RWPE2 (cell line): ENCODE results near the gene LRFN4.

ENCODE experiments used
- ATAC-seq: fragments of 200-7000 bp; cut with Tn5 transposase; 3 replicates; pipeline ENCODE4 v1.9.1; 2021; ENCODE audit warnings: low read depth
- DNase-seq: peaks from one replicate; pipeline ENCODE4 v3.0.0-alpha.2; 2020; ENCODE audit warnings: low spot score
- H3K27ac ChIP-seq: fragments of 450-650 bp; 2 replicates; pipeline ENCODE4 v1.5.1; 2017; ENCODE audit warnings: mild to moderate bottlenecking; ENCODE audit not compliant: poor library complexity, severe bottlenecking
- H3K27me3 ChIP-seq: fragments of 250-450 bp; sonication (Bioruptor Pico); 2 replicates; pipeline ENCODE4 v1.5.1; 2021; ENCODE audit warnings: mild to moderate bottlenecking, moderate library complexity; ENCODE audit not compliant: insufficient read depth, poor library complexity, severe bottlenecking
- H3K36me3 ChIP-seq: fragments of 250-450 bp; sonication (Bioruptor Pico); 2 replicates; pipeline ENCODE4 v1.5.1; 2020; ENCODE audit warnings: low read depth, mild to moderate bottlenecking, moderate library complexity
- H3K4me1 ChIP-seq: fragments of 250-450 bp; sonication (Bioruptor Pico); 2 replicates; pipeline ENCODE4 v1.5.1; 2021; ENCODE audit warnings: mild to moderate bottlenecking, moderate library complexity; ENCODE audit not compliant: insufficient read depth, poor library complexity, severe bottlenecking
- H3K4me3 ChIP-seq: fragments of 250-450 bp; sonication (Bioruptor Pico); 2 replicates; pipeline ENCODE4 v1.5.1; 2021; ENCODE audit warnings: mild to moderate bottlenecking, moderate library complexity; ENCODE audit not compliant: severe bottlenecking
- H3K9me3 ChIP-seq: fragments of 250-450 bp; sonication (Bioruptor Pico); 2 replicates; pipeline ENCODE4 v1.5.1; 2021; ENCODE audit warnings: mild to moderate bottlenecking, moderate library complexity; ENCODE audit not compliant: severe bottlenecking
- TF ChIP-seq, protein P1 (sequence below): fragments of 450-650 bp; IDR thresholded peaks from one replicate; pipeline ENCODE4 v1.5.1; 2017; ENCODE audit warnings: mild to moderate bottlenecking, moderate library complexity; ENCODE audit not compliant: poor library complexity, severe bottlenecking

LRFN4 gene

DNA sequence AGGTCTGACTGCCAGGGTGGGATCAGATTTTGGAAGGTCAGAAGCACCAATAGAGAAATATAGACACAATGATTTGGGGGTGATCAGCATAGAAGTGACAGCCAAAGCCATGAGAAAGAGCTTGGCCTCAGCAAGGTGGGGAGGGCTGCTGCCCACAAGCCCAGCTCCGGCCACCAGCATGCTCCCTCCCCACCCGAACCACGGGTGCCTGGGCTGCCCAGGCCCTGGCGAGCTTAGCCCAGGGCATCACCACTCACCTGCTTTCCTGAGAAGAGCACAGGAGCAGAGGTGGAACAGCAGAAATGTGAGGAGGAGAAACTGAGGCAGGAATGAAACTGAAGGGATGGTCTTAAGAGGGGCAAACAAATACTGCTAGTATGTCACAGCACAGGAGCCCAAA is 48.8 kb downstream of the LRFN4 start:
- Histone ChIP-seq H3K36me3 (no peaks in the 10 kb centered on the region), H3K4me3 (peak overlapping the region; percentile 13), H3K27me3 (no peaks in the 10 kb centered on the region), H3K27ac (peak overlapping the region; percentile 84), H3K4me1 (peaks cover 29% of the 10 kb centered on the region), H3K9me3 (no peaks in the 10 kb centered on the region)
- DNase-seq (no peak), ATAC-seq (peak; percentile 15)
- TF ChIP-seq, protein P1, sequence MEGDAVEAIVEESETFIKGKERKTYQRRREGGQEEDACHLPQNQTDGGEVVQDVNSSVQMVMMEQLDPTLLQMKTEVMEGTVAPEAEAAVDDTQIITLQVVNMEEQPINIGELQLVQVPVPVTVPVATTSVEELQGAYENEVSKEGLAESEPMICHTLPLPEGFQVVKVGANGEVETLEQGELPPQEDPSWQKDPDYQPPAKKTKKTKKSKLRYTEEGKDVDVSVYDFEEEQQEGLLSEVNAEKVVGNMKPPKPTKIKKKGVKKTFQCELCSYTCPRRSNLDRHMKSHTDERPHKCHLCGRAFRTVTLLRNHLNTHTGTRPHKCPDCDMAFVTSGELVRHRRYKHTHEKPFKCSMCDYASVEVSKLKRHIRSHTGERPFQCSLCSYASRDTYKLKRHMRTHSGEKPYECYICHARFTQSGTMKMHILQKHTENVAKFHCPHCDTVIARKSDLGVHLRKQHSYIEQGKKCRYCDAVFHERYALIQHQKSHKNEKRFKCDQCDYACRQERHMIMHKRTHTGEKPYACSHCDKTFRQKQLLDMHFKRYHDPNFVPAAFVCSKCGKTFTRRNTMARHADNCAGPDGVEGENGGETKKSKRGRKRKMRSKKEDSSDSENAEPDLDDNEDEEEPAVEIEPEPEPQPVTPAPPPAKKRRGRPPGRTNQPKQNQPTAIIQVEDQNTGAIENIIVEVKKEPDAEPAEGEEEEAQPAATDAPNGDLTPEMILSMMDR: no peak

DNA sequence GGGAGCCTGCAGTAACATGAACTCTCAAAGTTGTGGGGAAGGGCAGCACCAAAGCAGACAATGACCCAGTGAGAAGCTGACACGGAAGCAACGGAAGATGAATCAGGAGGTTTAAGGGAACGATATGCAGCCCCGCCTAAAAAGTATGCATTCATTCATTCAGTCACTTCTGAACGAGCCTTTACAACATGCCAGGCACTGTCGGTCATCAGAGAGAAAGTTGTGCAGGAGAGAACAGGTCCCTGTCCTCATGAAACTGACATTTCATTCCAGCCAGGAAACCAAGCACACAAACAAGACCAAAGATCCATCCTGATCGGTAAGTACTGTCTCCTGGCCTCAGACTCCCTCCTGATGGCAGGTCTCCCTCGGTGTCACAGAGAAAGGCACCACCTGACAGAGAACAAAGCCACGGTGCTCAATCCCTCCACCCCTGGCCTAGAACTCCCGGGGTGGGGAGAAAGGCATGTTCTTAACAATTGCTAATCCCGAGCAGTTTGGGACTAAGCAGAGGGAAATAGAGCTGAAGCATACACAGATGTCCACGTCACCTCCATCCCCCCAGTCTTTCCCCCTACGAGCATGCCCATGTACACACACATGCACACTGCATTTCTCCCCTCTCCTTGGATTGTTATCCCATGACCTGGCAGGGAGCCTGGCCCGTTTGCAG is 49.3 kb downstream of the LRFN4 start:
- TF ChIP-seq, protein P1: no peak
- peak overlapping the region; percentile 84 for H3K27ac ChIP-seq

DNA sequence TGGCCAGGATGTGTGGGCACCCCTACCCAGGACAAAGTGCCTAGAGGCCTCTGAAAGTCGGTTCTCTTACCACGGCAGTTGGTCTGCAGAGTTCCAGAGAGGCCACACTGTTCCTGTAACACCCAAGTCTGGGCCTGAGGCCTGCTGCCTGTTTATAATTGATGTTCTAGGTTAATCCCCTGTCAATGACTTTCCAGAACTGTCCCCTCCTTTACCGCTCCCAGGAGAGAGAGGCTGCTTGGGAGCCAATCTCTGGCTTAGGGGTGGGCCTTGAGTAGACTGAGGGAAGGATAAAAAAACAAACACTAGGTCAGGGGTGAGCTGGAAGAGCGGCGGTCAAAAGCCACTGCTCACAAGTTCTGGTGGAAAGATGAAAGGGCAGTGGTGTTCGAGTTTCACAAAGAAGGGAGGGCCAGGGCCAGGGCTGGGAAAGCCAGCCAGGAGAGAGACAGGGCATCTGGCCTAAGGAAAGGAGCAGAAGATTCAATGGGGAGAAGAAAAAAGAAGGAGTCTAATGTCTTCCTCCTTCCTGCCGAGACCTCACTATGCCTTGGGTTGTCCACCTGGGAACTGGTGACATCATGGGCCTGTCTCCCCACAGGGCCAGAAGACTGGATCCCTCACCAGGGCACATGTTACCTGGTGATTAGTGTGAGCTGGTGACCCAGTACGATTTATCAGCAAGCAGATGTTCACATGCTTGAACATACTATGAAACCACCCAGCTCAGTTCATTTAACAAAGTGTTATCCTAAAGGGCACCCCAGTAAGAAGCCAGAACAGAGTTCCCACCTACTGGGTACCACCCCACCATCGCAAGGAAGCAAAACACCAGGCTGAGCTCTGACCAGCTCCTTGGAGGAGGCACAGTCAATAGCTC is 51.1 kb downstream of the LRFN4 start:
- DNase-seq (no peak), ATAC-seq (no peak)
- H3K4me3 ChIP-seq: no peak overlapping the region
- TF ChIP-seq, protein P1: no peak
- no peak overlapping the region for H3K27ac ChIP-seq
- H3K36me3 ChIP-seq: no peaks in the 10 kb centered on the region
- H3K4me1 ChIP-seq: peaks cover 29% of the 10 kb centered on the region
- H3K27me3 ChIP-seq: no peaks in the 10 kb centered on the region
- no peaks in the 10 kb centered on the region for H3K9me3 ChIP-seq

More for the DNA sequence above, 49.3 kb downstream of the LRFN4 start:
- DNase-seq: no peak
- Histone ChIP-seq H3K4me3 (peak overlapping the region; percentile 13), H3K9me3 (no peaks in the 10 kb centered on the region), H3K4me1 (peaks cover 29% of the 10 kb centered on the region), H3K36me3 (no peaks in the 10 kb centered on the region), H3K27me3 (no peaks in the 10 kb centered on the region)
- peak; percentile 74 for ATAC-seq

- Histone ChIP-seq H3K27me3 (no peaks in the 10 kb centered on the region), H3K4me1 (peaks cover 24% of the 10 kb centered on the region), H3K36me3 (no peaks in the 10 kb centered on the region), H3K27ac (no peak overlapping the region), H3K9me3 (no peaks in the 10 kb centered on the region), H3K4me3 (no peak overlapping the region)
- ATAC-seq (no peak), DNase-seq (no peak)
- TF ChIP-seq, protein P1: no peak
Observed at GRCh38 chr11:66909181-66909580, 52.3 kb downstream of the LRFN4 start.

DNA sequence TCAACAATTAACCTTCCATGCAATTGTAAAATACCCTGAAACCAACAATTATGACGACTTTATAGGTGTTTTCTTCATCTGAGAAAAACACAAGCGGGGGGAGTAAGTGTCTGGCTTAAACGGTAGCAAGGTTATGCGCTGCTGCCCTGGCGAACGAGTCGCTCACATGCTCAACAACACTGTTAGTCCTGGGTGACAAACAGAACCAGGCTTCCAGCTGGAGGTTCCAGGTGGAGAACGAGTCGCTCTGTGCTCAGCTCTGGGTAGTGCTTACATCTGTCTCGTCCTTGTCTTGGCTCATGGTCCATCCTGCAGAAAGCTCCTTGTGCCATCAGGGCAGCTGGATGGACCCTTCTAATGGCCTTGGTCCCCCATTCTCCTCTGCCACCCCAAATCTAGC is 53.2 kb downstream of the LRFN4 start:
- DNase-seq (no peak), ATAC-seq (no peak)
- Histone ChIP-seq H3K27ac (no peak overlapping the region), H3K4me3 (no peak overlapping the region), H3K9me3 (no peaks in the 10 kb centered on the region), H3K27me3 (no peaks in the 10 kb centered on the region), H3K4me1 (peaks cover 16% of the 10 kb centered on the region), H3K36me3 (no peaks in the 10 kb centered on the region)
- TF ChIP-seq, protein P1: no peak
